ENCODE data around the gene CLDN6.
A peak's percentile ranks its signal among the peaks of the same experiment; 100 is the strongest.

Gene CLDN6

DNA sequence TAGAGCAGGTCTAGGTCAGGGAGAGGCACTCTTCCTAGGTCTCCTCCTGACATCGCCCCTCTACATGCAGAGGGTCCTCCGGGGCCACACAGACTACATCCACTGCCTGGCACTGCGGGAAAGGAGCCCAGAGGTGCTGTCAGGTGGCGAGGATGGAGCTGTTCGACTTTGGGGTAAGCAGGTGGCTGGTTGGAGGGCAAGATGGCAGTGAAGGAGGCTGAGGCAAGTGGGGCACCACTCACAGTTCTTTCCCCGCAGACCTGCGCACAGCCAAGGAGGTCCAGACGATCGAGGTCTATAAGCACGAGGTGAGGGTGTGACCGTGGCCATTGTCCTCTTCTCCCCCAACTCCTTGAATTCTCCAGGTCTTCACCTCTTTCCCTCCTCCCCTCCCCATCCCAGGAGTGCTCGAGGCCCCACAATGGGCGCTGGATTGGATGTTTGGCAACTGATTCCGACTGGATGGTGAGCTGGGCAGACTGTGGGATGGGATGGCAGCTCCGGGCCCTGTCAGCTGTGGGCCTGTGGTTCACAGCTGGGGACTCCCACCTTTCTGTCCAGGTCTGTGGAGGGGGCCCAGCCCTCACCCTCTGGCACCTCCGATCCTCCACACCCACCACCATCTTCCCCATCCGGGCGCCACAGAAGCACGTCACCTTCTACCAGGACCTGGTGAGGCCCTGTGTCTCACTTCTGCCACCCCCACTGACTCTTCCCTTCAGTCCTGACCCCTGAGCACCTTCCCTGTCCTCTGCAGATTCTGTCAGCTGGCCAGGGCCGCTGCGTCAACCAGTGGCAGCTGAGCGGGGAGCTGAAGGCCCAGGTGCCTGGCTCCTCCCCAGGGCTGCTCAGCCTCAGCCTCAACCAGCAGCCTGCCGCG is 8.9 kb upstream of the CLDN6 start:
- DNase-seq: no peak

- no peak for DNase-seq
Observed at GRCh38 chr16:3026003-3026378, 8.0 kb upstream of the CLDN6 start.

DNA sequence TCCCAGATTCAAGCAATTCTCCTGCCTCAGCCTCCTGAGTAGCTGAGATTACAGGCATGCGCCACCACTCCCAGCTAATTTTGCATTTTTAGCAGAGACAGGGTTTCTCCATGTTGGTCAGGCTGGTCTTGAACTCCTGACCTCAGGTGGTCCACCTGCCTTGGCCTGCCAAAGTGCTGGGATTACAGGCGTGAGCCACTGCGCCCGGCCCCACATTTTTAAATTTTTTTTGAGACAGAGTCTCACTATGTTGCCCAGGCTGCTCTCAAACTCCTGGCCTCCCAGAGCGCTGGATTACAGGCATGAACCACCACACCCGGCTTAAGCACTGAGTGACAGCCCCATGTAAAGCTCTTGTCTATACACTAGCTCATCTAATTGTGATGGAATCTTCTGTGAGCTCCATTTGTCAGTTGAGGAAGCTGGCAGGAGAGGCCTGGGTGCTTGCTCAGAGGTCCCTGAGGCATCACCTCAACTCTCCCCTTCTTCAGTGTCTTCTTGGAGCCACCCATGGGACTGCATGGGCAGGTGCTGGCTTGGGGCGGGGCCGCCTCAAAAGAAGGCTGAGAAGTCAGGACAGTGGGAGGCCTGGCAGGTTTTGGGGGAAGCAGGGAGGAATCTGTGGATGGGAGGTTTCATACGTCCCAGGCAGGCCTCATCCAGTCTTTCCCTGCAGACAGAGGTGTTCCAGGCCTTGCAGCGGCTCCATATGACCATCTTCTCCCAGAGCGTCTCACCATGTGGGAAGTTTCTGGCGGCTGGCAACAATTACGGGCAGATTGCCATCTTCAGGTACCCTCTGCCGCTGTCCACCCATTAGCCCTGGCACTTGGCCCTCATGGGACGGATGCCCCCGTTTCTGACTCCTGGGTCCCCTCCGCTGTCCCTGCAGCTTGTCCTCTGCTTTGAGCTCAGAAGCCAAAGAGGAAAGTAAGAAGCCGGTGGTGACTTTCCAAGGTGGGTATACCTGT is 7.3 kb upstream of the CLDN6 start:
- DNase-seq: no peak

GRCh38 chr16:3023669-3024478 is 5.9 kb upstream of the CLDN6 start, which contains the start of the genes HCFC1R1 and THOC6:
HCFC1R1 (minus strand) TSS chr16:3023942; CDS start chr16:3023941, 1 bp downstream.
THOC6 (plus strand) TSS chr16:3024035; CDS start chr16:3024327, 292 bp downstream.
- peak; percentile 88 for DNase-seq

DNA sequence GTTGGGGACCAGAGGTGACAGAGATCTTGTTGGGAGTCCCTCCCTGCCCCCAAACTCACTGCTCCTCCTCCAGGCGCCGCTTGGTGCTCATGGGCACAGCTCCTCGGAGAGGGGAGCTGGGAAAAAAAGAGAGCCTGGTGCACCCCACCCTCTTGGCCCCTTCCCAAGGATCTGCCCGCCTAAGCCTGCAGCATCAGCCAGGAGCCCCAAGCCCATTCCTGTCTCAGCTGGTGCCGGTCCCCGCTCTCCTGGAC is 5.4 kb upstream of the CLDN6 start:
- DNase-seq: no peak

- DNase-seq: no peak
Observed at GRCh38 chr16:3022684-3023414, 4.9 kb upstream of the CLDN6 start.

- no peak for DNase-seq
Observed at GRCh38 chr16:3022208-3022683, 4.3 kb upstream of the CLDN6 start.

DNA sequence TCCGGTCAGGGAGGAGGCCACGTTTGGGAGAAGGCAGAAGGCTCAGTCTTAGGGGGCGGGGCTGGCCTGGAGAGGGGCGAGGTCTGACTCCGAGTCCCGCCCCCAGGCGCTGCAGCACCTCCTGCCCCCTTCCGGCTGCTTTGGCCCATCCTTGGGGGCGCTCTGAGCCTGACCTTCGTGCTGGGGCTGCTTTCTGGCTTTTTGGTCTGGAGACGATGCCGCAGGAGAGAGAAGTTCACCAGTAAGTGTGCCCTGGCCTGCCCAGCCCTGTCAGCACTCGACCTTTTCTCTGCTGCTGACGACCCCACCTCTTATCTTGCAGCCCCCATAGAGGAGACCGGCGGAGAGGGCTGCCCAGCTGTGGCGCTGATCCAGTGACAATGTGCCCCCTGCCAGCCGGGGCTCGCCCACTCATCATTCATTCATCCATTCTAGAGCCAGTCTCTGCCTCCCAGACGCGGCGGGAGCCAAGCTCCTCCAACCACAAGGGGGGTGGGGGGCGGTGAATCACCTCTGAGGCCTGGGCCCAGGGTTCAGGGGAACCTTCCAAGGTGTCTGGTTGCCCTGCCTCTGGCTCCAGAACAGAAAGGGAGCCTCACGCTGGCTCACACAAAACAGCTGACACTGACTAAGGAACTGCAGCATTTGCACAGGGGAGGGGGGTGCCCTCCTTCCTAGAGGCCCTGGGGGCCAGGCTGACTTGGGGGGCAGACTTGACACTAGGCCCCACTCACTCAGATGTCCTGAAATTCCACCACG is 3.6 kb upstream of the CLDN6 start:
- peak; percentile 36 for DNase-seq

DNA sequence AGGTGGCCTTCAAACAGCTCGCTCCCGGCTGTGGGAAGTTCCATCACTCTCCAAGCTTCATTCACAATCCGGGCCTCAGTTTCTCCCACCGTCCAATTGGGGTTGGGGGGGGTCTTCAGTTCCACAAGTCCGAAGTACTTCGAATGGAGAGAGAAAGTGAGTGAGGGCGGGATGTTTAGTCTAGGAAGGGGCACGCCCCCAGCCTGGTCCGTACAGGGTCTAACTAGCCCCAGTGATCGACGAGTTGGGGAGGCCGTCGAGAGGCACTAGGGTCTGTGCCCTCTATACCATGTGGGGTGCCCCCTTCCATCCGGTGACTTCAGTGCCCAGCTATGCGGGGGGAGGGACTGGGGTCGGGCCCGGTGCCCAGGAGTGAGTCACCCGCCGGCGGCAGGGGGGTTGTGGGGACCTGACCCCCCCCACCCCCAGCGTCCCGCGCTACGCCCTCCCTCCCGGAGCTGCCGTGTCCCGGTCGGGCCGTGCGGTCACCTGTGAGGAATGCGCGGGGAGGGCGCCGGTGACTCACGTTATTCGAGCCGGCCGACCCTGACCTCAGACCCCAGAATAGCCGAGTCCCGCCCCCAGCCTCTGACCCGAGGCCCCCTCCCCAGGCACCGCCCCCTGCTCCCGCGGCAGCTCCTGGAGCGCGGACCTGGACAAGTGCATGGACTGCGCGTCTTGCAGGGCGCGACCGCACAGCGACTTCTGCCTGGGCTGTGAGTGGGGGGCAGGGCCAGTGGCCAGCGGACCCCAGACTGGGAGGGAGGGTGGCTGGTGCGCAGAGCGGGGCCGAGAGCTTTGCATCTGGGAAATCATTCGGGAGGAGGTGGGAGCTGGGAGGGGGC is 2.8 kb upstream of the CLDN6 start:
- DNase-seq: no peak

DNA sequence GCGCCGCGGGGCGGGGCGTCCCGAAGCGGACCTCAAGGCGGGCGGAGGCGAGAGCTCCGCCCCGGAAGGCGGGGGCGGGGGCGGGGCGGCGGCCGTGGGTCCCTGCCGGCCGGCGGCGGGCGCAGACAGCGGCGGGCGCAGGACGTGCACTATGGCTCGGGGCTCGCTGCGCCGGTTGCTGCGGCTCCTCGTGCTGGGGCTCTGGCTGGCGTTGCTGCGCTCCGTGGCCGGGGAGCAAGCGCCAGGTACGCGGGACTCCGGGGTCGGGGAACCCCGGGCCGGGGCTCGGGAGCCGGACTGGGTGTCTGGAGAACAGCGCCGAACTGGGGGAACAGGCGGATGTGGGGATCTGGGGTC is 2.2 kb upstream of the CLDN6 start, which contains the start of gene TNFRSF12A:
Gene TNFRSF12A, plus strand, starts transcription at position 122 of the 357 bp plus-strand sequence. Its CDS starts 30 bp downstream, at position 152.
- no peak for DNase-seq

- no peak for DNase-seq
Observed at GRCh38 chr16:3019594-3020246, 1.7 kb upstream of the CLDN6 start.

GRCh38 chr16:3017344-3017743 is 639 bp downstream of the CLDN6 start:
- DNase-seq: no peak

DNA sequence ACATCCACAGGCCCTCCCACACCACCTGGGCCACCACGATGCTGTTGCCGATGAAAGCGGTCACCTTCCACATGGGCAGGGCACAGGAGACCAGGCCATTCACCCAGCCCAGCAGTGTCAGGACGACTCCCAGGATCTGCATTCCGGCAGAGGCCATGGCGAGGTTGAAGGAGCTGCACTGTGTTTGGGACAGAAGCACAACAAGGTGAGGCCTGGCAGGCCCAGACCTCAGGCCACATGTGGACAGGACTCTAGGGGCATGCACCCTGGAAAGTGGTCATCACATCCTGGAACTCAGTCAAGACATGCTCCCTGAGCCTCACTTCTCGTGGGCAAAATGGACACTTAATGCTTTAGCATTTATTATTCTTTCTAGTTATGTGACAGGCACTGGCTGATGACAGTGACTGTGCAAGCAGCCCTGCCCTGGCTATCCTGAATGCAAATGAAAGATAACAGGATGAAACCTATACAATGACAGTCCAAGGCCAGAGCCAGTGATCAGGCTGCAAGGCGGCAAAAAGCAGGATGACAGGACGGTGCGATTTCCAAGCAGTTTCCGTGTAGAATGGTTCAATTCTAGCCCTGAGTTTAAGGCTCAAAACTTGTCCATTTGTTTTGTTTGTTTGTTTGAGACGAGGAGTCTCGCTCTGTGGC is 2.0 kb downstream of the CLDN6 start:
- DNase-seq: no peak

DNA sequence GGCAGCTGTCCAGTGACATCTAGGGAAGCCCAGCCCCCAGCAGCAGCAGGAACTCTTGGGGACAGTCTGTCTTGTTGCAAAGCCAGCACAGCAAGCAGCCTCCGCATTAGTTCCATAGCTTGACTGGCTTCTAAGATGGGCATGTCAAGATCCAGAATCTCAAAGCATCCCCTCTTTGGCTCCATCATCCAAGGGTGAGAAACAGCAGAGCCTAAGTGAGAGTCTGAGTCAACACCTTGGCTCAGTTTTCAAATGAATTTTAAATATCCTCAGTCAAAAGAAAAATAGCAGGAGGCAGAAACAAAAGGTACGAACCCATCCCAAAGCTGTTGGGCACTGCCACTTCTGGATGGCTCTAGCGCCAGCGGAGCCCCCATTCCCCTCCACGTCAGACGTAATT is 3.0 kb downstream of the CLDN6 start:
- DNase-seq: no peak

- no peak for DNase-seq
Observed at GRCh38 chr16:3013998-3014690, 3.8 kb downstream of the CLDN6 start.

GRCh38 chr16:3013491-3013951 is 4.5 kb downstream of the CLDN6 start:
- no peak for DNase-seq

- DNase-seq: no peak
Observed at GRCh38 chr16:3012828-3013420, 5.1 kb downstream of the CLDN6 start, which contains the start of gene CLDN9. CLDN9 (plus strand) TSS chr16:3012923; CDS start chr16:3013363, 440 bp downstream.

- peak; percentile 31 for DNase-seq
Observed at GRCh38 chr16:3012246-3012645, 5.7 kb downstream of the CLDN6 start.
